GM21390 (cell line): ENCODE data around the gene PCGF1.
"Not testable (repeated sequence)": the region's sequence is repeated elsewhere in the genome, so short reads cannot be mapped to it uniquely, and the experiment has no call there.

ENCODE experiments used
- ATAC-seq: cut with Tn5 transposase; IDR thresholded peaks from one replicate; pipeline ENCODE4 v1.9.1; 2021; ENCODE audit not compliant: unreplicated experiment

PCGF1 gene

GRCh38 chr2:74474481-74474880, 33.0 kb downstream of the PCGF1 start:
- no peak for ATAC-seq

GRCh38 chr2:74472945-74473258, 34.6 kb downstream of the PCGF1 start:
- no peak for ATAC-seq

- peak; percentile 91 for ATAC-seq
These were observed 35.2 kb downstream of the PCGF1 start, which contains the start of gene MRPL53 for GRCh38 chr2:74472086-74472944. Gene MRPL53, minus strand, starts transcription at chr2:74472680. Its CDS starts 20 bp downstream, at chr2:74472660.

- no peak for ATAC-seq
These were observed 36.0 kb downstream of the PCGF1 start for GRCh38 chr2:74471332-74472065.

GRCh38 chr2:74470742-74471141, 36.8 kb downstream of the PCGF1 start:
- ATAC-seq: not testable (repeated sequence)

- ATAC-seq: peak; percentile 6
These were observed 43.1 kb downstream of the PCGF1 start for GRCh38 chr2:74464406-74464805.

- ATAC-seq: no peak
These were observed 44.7 kb downstream of the PCGF1 start for GRCh38 chr2:74462786-74463105.

- no peak for ATAC-seq
These were observed 45.3 kb downstream of the PCGF1 start for GRCh38 chr2:74462054-74462785.

GRCh38 chr2:74461187-74462053, 46.1 kb downstream of the PCGF1 start:
- no peak for ATAC-seq

GRCh38 chr2:74460187-74460586, 47.3 kb downstream of the PCGF1 start:
- not testable (repeated sequence) for ATAC-seq

- ATAC-seq: not testable (repeated sequence)
These were observed 47.9 kb downstream of the PCGF1 start for GRCh38 chr2:74459503-74460118.

GRCh38 chr2:74458938-74459363, 48.5 kb downstream of the PCGF1 start:
- ATAC-seq: no peak

GRCh38 chr2:74458132-74458937, 49.2 kb downstream of the PCGF1 start, which contains the start of gene WBP1:
Gene WBP1, plus strand, starts transcription at chr2:74458438. Its CDS starts 165 bp downstream, at chr2:74458603.
- peak; percentile 84 for ATAC-seq

- peak; percentile 31 for ATAC-seq
These were observed 49.9 kb downstream of the PCGF1 start for GRCh38 chr2:74457549-74458131.

- no peak for ATAC-seq
These were observed 50.4 kb downstream of the PCGF1 start for GRCh38 chr2:74457129-74457548.
